WTC11 (cell line): Measurements from ENCODE around the gene CSN2. TPM values are rescaled to one million over a fixed set of nuclear protein-coding genes. Genes with fewer than 3 reads are reported as not detected.
"Not testable (repeated sequence)": the region's sequence is repeated elsewhere in the genome, so short reads cannot be mapped to it uniquely, and the experiment has no call there.

Experiments used
- ATAC-seq: fragments of 200-7000 bp; cut with Tn5 transposase; 2 replicates; pipeline ENCODE4 v1.10.0; 2021; ENCODE audit warnings: mild to moderate bottlenecking, moderate library complexity
- CTCF ChIA-PET: fragments of 300-600 bp; sonication (Branson Sonifier 250); formaldehyde crosslinking; loops from one replicate; lab custom pipeline; 2021; ENCODE audit warnings: antibody characterized with exemption; lab: Charles Lee
- POLR2A ChIA-PET: fragments of 350-600 bp; sonication (Branson Sonifier 250); formaldehyde crosslinking; loops from one replicate; lab custom pipeline; 2021; ENCODE audit warnings: antibody characterized with exemption; lab: Charles Lee
- DNase-seq: peaks from one replicate; pipeline ENCODE4 v3.0.0; 2021; ENCODE audit warnings: low spot score
- H3K27ac Mint-ChIP-seq: 2 replicates; pipeline ENCODE4 v1.8.0; 2021; ENCODE audit warnings: mixed read lengths
- H3K27me3 Mint-ChIP-seq: 2 replicates; pipeline ENCODE4 v1.8.0; 2021; ENCODE audit warnings: low read depth, mild to moderate bottlenecking, moderate library complexity, mixed read lengths
- H3K36me3 Mint-ChIP-seq: 2 replicates; pipeline ENCODE4 v1.8.0; 2021; ENCODE audit warnings: mixed read lengths
- H3K4me1 Mint-ChIP-seq: 2 replicates; pipeline ENCODE4 v1.8.0; 2022; ENCODE audit warnings: mixed read lengths
- H3K4me3 Mint-ChIP-seq: 2 replicates; pipeline ENCODE4 v1.8.0; 2021; ENCODE audit warnings: mild to moderate bottlenecking, moderate library complexity, mixed read lengths
- H3K9me3 Mint-ChIP-seq: 2 replicates; pipeline ENCODE4 v1.8.0; 2021; ENCODE audit warnings: mixed read lengths
- CREM ChIP-seq: sonication (generic); formaldehyde crosslinking; IDR thresholded peaks from 2 replicates; pipeline ENCODE4 v1.8.1; 2022; ENCODE audit warnings: mild to moderate bottlenecking, missing genetic modification reagents, moderate library complexity
- ERG ChIP-seq: fragments of 250-450 bp; sonication (Bioruptor Pico); IDR thresholded peaks from 2 replicates; pipeline ENCODE4 v1.8.0; 2021; ENCODE audit warnings: mild to moderate bottlenecking
- GTF2I ChIP-seq: fragments of 250-450 bp; sonication (Bioruptor Pico); conservative IDR thresholded peaks from 2 replicates; pipeline ENCODE4 v1.4.0; 2021; ENCODE audit warnings: mild to moderate bottlenecking
- KAT7 ChIP-seq: sonication (generic); formaldehyde crosslinking; IDR thresholded peaks from 2 replicates; pipeline ENCODE4 v1.8.1; 2023; ENCODE audit warnings: missing genetic modification reagents, mild to moderate bottlenecking, borderline replicate concordance
- SMAD3 ChIP-seq: sonication (generic); formaldehyde crosslinking; IDR thresholded peaks from 2 replicates; pipeline ENCODE4 v1.8.0; 2022; ENCODE audit warnings: missing genetic modification reagents, mild to moderate bottlenecking, borderline replicate concordance
- SMAD4 ChIP-seq: sonication (generic); formaldehyde crosslinking; IDR thresholded peaks from 2 replicates; pipeline ENCODE4 v1.8.0; 2022; ENCODE audit warnings: mild to moderate bottlenecking, missing genetic modification reagents
- SOX15 ChIP-seq: fragments of 250-450 bp; sonication (Bioruptor Pico); IDR thresholded peaks from 2 replicates; pipeline ENCODE4 v1.9.0; 2021; ENCODE audit warnings: mild to moderate bottlenecking
- TCF7 ChIP-seq: sonication (generic); formaldehyde crosslinking; IDR thresholded peaks from 2 replicates; pipeline ENCODE4 v1.8.0; 2022; ENCODE audit warnings: mild to moderate bottlenecking, low read depth, missing genetic modification reagents, moderate library complexity
- TEAD4 ChIP-seq: sonication (generic); formaldehyde crosslinking; IDR thresholded peaks from 2 replicates; pipeline ENCODE4 v1.8.0; 2022; ENCODE audit warnings: mild to moderate bottlenecking, missing genetic modification reagents
- ZMAT4 ChIP-seq: fragments of 250-450 bp; sonication (Bioruptor Pico); IDR thresholded peaks from 2 replicates; pipeline ENCODE4 v1.9.0; 2021; ENCODE audit warnings: mild to moderate bottlenecking
- ZNF263 ChIP-seq: sonication (generic); formaldehyde crosslinking; IDR thresholded peaks from 2 replicates; pipeline ENCODE4 v1.8.1; 2022; ENCODE audit warnings: low read depth, mild to moderate bottlenecking, moderate library complexity, missing genetic modification reagents
- ZNF425 ChIP-seq: fragments of 250-450 bp; sonication (Bioruptor Pico); conservative IDR thresholded peaks from 2 replicates; pipeline ENCODE4 v1.9.0; 2021; ENCODE audit warnings: mild to moderate bottlenecking
- total RNA-seq: library from RNA; stranded (reverse); gene quantifications from 3 replicates; pipeline ENCODE4 v1.2.3, GENCODE V29; 2021
- TF ChIP-seq, protein P1 (sequence below): sonication (generic); formaldehyde crosslinking; IDR thresholded peaks from 2 replicates; pipeline ENCODE4 v1.8.1; 2022; ENCODE audit warnings: low read depth, mild to moderate bottlenecking, moderate library complexity, missing genetic modification reagents, borderline replicate concordance
- TF ChIP-seq, protein P2 (sequence below): fragments of 250-450 bp; sonication (Bioruptor Pico); IDR thresholded peaks from 2 replicates; pipeline ENCODE4 v1.9.0; 2021; ENCODE audit warnings: mild to moderate bottlenecking
- TF ChIP-seq, protein P3 (sequence below): fragments of 200-600 bp; IDR thresholded peaks from 2 replicates; pipeline ENCODE4 v1.8.0; 2022; ENCODE audit warnings: antibody characterized with exemption
- TF ChIP-seq, protein P4 (sequence below): sonication (generic); formaldehyde crosslinking; IDR thresholded peaks from 2 replicates; pipeline ENCODE4 v1.8.1; 2023; ENCODE audit warnings: mild to moderate bottlenecking, missing genetic modification reagents, moderate library complexity

CSN2 gene
- total RNA-seq, 1 experiment from 2014 or later = not detected

GRCh38 chr4:69934150-69934549 is 31.4 kb downstream of the CSN2 start:
- no peak overlapping the region for H3K4me3 Mint-ChIP-seq
- H3K4me1 Mint-ChIP-seq = no peaks in the 10 kb centered on the region
- POLR2A ChIA-PET = no interaction called here
- H3K27ac Mint-ChIP-seq = no peak overlapping the region
- CTCF ChIA-PET = no interaction called here
- no peaks in the 10 kb centered on the region for H3K9me3 Mint-ChIP-seq
- ATAC-seq (no peak), DNase-seq (no peak)
- TF ChIP-seq CREM (CRISPR knock-in tag) = no peak
- H3K27me3 Mint-ChIP-seq = no peaks in the 10 kb centered on the region
- no peaks in the 10 kb centered on the region for H3K36me3 Mint-ChIP-seq

- TF ChIP-seq CREM (CRISPR knock-in tag) = no peak
- TF ChIP-seq ZNF263 (CRISPR knock-in tag) = no peak
- TF ChIP-seq TEAD4 = no peak
- no peak for TF ChIP-seq ZNF425 (CRISPR knock-in tag)
- TF ChIP-seq, protein P1, sequence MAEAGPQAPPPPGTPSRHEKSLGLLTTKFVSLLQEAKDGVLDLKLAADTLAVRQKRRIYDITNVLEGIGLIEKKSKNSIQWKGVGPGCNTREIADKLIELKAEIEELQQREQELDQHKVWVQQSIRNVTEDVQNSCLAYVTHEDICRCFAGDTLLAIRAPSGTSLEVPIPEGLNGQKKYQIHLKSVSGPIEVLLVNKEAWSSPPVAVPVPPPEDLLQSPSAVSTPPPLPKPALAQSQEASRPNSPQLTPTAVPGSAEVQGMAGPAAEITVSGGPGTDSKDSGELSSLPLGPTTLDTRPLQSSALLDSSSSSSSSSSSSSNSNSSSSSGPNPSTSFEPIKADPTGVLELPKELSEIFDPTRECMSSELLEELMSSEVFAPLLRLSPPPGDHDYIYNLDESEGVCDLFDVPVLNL (CRISPR knock-in tag) = no peak
- TF ChIP-seq SOX15 (CRISPR knock-in tag) = no peak
- no peak for TF ChIP-seq TCF7 (CRISPR knock-in tag)
- no peak for TF ChIP-seq GTF2I (CRISPR knock-in tag)
- TF ChIP-seq, protein P2, sequence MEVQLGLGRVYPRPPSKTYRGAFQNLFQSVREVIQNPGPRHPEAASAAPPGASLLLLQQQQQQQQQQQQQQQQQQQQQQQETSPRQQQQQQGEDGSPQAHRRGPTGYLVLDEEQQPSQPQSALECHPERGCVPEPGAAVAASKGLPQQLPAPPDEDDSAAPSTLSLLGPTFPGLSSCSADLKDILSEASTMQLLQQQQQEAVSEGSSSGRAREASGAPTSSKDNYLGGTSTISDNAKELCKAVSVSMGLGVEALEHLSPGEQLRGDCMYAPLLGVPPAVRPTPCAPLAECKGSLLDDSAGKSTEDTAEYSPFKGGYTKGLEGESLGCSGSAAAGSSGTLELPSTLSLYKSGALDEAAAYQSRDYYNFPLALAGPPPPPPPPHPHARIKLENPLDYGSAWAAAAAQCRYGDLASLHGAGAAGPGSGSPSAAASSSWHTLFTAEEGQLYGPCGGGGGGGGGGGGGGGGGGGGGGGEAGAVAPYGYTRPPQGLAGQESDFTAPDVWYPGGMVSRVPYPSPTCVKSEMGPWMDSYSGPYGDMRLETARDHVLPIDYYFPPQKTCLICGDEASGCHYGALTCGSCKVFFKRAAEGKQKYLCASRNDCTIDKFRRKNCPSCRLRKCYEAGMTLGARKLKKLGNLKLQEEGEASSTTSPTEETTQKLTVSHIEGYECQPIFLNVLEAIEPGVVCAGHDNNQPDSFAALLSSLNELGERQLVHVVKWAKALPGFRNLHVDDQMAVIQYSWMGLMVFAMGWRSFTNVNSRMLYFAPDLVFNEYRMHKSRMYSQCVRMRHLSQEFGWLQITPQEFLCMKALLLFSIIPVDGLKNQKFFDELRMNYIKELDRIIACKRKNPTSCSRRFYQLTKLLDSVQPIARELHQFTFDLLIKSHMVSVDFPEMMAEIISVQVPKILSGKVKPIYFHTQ (CRISPR knock-in tag) = no peak
- no peak for TF ChIP-seq SMAD3 (CRISPR knock-in tag)
- Mint-ChIP-seq H3K27ac (no peak within 1 kb of the TSS), H3K9me3 (no peaks in the 10 kb centered on the region), H3K36me3 (no peaks in the 10 kb centered on the region), H3K4me1 (no peaks in the 10 kb centered on the region), H3K27me3 (0 out of 2 replicates have a peak, but pooled peaks cover 1% of the 10 kb centered on the region), H3K4me3 (no peak within 1 kb of the TSS)
- no peak for DNase-seq
- ChIA-PET CTCF (no interaction called here), POLR2A (no interaction called here)
- ATAC-seq = no peak
These were observed 34.8 kb downstream of the CSN2 start, which contains the start of gene CSN1S1 for GRCh38 chr4:69930768-69931167. CSN1S1 (plus strand) TSS chr4:69931068; CDS start chr4:69932556, 1,488 bp downstream.

DNA sequence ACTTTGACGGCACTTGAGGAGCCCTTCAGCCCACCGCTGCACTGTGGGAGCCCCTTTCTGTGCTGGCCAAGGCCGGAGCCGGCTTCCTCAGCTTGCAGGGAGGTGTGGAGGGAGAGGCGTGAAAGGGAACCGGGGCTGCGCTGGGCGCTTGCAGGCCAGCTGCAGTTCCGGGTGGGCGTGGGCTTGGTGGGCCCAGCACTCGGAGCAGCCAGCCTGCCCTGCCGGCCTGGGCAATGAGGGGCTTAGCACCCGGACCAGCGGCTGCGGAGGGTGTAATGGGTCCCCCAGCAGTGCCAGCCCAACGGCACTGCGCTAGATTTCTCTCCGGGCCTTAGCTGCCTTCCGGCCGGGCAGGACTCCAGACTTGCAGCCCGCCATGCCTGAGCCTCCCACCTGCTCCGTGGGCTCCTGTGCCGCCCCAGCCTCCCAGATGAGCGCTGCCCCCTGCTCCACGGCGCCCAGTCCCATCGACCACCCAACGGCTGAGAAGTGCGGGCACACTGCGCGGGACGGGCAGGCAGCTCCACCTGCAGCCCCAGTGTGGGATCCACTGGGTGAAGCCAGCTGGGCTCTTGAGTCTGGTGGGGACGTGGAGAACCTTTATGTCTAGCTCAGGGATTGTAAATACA is 41.6 kb downstream of the CSN2 start:
- H3K36me3 Mint-ChIP-seq, H3K4me1 Mint-ChIP-seq, H3K4me3 Mint-ChIP-seq, DNase-seq, CTCF ChIA-PET, ATAC-seq, POLR2A ChIA-PET, H3K9me3 Mint-ChIP-seq, H3K27ac Mint-ChIP-seq: not testable (repeated sequence)
- H3K27me3 Mint-ChIP-seq = peaks cover 52% of the 10 kb centered on the region

DNA sequence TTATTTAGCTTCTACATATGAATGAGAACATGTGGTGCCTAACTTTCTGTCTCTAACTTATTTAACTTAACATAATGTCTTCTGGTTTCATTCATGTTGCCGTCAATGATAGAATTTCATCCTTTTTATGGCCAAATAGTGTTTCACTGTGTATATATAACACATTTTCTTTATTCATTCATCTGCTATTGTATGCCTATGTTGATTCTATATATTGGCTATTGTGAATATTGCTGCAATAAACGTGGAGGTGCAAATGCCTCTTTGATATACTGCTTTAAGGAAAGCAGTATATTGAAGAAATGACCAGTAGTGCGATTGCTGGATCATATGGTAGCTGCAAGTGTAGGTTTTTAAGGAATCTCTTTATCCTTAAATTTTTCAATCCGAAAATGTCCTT is 44.7 kb downstream of the CSN2 start:
- POLR2A ChIA-PET = no interaction called here
- peaks cover 72% of the 10 kb centered on the region for H3K27me3 Mint-ChIP-seq
- no peaks in the 10 kb centered on the region for H3K36me3 Mint-ChIP-seq
- ATAC-seq (no peak), DNase-seq (no peak)
- H3K27ac Mint-ChIP-seq = no peak overlapping the region
- peaks cover 4% of the 10 kb centered on the region; the same call in 1 of the 2 replicates for H3K9me3 Mint-ChIP-seq
- no peak overlapping the region for H3K4me3 Mint-ChIP-seq
- CTCF ChIA-PET = no interaction called here
- H3K4me1 Mint-ChIP-seq = no peaks in the 10 kb centered on the region
- TF ChIP-seq, protein P3, sequence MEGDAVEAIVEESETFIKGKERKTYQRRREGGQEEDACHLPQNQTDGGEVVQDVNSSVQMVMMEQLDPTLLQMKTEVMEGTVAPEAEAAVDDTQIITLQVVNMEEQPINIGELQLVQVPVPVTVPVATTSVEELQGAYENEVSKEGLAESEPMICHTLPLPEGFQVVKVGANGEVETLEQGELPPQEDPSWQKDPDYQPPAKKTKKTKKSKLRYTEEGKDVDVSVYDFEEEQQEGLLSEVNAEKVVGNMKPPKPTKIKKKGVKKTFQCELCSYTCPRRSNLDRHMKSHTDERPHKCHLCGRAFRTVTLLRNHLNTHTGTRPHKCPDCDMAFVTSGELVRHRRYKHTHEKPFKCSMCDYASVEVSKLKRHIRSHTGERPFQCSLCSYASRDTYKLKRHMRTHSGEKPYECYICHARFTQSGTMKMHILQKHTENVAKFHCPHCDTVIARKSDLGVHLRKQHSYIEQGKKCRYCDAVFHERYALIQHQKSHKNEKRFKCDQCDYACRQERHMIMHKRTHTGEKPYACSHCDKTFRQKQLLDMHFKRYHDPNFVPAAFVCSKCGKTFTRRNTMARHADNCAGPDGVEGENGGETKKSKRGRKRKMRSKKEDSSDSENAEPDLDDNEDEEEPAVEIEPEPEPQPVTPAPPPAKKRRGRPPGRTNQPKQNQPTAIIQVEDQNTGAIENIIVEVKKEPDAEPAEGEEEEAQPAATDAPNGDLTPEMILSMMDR = no peak
- TF ChIP-seq KAT7 (CRISPR knock-in tag) (no peak), ERG (CRISPR knock-in tag) (no peak), SMAD4 (no peak), ZMAT4 (CRISPR knock-in tag) (no peak)
- TF ChIP-seq, protein P4, sequence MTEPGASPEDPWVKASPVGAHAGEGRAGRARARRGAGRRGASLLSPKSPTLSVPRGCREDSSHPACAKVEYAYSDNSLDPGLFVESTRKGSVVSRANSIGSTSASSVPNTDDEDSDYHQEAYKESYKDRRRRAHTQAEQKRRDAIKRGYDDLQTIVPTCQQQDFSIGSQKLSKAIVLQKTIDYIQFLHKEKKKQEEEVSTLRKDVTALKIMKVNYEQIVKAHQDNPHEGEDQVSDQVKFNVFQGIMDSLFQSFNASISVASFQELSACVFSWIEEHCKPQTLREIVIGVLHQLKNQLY (CRISPR knock-in tag) = no peak
